GM19455 (cell line): ENCODE measurements around the gene SEZ6.

ENCODE experiments used
- ATAC-seq: cut with Tn5 transposase; IDR thresholded peaks from one replicate; pipeline ENCODE4 v1.9.1; 2021; ENCODE audit not compliant: unreplicated experiment

Gene SEZ6

DNA sequence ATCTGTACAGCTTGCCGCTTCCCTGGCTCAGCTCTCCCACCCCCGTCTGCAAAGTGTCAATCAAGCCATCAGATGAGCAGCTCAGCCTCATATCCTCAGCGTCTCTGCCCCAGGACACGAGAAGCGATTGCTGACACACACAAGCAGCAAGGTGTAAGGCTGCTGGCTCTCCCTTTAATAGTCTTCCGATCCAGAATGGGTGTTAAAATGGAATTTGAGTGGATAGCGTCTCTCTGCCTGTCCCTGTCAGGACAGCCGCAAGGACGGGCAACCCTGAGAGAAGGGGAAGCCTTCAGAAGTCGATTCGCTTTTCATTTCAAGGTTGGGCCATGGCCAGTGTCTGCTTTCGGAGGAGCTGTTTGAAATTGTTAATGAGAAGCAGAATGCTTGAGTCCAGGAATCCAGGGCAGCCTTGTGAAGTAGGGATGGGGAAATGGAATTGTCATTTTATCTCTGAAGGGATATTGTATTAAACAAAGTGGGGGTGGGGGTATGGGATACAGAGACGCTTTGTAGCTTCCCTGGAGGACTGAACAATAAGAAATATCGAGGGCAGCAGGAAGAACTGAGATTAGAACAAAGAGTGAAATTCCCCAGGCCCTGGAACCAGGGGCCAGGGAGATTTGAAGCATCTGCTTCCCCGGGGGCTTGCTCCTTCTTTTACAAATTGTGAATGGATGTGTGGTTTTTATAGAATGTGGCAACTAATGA, 32.4 kb upstream of the SEZ6 start:
- ATAC-seq = no peak

DNA sequence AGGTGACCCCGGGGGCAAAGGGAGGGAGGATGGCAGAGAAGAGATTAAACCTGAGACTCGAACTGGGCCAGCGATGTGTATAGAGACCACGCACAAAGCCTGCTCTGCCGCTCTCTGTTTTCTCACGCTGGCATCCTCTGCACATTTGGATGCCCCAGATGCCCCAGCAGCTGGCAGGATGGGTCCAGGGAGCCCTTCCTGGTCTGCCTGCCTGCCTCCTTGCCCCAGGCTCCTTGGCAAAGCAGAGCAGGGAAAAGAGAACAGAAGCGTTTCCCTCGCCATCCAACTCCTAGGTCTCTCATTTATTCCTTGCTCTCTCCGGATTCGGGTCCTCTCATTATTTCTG, 31.9 kb upstream of the SEZ6 start:
- ATAC-seq = no peak

DNA sequence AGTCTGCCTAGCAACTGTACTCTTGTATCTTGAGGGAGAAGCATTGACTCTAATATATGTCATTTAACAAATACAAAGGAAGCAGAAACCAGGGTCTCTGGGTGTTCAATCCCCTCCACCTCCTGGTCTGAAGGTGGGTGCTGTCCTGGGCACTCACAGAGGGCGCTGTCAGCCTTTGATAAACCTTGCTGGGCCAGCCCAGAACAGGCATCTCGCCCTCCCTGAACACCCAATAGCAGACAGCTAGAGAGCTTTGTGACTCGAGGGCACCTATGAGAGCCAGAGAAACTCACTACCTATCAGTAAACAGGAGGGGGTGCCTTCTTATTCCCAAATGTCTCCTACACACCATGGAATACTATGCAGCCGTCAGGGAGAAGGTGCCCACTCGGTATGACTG, 30.8 kb upstream of the SEZ6 start:
- no peak for ATAC-seq

DNA sequence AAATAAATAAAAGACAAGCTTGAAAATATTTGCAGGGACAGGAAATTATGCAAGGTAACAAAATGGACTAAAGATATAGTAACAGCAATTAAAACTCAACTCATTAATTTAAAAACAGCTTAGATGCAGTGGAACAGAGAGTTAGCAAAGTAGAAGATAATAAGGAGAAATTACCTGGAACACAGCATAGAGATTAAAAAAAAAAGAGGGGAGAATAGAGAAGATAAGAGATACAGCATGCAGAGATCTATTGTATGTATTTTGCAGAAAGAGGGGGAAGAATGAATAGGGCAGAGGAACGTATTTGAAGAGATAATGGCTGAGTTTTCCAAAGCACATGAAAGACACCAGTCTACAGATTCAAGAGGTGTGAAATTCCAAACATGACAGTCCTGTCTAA, 28.7 kb upstream of the SEZ6 start:
- ATAC-seq = no peak

DNA sequence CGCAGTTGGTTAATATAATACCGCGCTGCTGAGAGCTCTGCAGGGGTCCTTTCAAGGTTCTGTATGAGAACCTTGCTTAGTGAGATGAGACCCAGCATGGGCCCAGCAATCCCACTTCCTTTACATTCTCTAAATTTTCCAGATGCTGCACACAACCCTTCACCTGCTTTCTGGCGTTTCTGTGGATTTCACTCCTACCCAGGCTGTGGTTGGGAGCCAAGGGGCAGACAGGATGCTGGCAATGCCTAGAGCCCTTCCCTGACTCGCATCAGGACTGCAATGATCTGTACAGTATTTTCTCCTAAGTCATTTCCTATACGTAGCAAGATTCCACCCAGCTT, 27.0 kb upstream of the SEZ6 start:
- no peak for ATAC-seq

DNA sequence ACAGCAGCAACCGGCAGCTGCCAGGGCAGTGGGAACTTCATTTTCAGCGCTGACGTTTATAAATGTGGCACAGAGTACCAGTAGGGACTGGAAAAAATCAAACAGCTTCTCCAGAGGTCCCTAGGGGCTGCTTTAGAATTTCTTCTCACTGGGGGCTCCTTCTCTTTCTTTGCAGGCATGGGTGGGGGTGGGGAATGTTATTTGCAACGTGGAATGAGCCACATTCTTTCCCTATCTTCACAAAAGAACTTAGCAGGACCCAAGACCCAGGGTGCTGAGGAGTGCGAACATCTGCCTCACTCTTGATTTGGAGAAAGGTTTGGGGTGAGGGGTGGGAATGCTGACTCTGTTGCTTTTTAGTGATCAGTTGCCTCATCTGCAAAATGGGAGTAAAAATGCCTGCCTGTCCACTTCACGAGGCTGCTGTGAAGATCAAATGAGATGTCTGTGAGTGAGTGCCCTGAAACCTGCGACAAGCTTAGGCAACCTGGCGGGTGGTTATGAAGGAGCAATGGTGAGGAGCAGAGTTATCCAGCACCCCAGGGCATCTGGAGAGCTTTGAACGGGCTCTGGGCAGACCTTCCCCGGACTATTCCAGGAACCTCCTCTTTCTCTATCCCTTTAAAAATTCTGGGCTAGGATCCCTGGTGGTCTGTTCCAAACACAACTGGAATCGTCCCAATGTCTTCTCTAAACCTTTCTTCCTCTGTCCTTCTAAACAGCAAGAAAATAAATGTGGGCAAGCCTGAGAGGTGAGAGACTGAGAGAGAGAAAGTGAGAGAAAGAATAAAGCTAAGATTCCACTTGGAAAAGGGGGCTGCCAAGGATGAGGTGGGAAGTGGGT, 26.4 kb upstream of the SEZ6 start:
- ATAC-seq = no peak

DNA sequence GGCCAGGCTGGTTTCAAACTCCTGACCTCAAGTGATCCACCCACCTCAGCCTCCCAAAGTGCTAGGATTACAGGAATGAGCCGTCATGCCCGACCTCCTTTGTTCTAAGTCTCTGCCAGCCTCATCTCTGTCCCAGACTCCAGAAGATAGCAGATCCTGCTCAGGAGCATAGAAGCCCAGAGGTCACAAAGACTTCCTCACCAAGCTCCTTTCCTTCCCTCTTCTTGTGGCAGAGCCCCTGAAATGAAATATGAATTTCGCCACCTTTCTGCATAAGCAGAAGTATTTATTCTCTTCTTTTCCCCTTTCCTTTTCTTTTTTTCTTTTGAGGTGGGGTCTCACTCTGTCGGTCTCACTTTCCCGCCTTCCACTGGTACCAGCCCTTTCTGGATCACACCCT, 25.7 kb upstream of the SEZ6 start:
- no peak for ATAC-seq

DNA sequence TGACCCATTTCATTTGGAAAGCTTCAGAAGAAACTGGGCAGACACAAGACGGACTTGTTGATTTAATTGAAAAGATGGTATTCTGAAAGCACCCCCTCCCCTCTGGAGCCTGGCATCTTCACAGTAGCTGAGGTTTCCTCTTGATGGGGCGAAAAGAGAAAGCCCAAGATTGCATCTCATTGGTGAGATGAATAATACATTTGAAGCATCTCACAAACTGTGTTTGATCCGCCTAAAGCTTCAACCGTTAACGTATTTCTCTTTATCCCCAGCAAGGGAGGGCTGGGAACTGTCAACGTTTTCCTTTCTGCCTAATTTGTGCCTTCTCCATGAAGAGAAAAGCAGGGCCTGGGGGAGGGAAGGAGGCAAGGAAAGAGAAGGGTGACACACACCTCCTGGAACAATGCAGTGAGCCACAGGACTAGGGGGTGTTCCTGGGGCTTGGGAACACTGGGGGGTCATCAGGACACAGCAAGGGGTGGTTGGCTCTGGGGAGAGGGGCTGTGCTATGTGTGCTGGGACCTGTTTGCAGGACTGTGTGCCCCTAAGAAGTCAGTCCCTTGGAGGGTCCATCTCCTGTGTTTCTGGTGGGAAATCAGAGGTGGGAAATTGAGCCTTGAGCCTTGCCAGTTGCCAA, 18.6 kb upstream of the SEZ6 start:
- no peak for ATAC-seq

DNA sequence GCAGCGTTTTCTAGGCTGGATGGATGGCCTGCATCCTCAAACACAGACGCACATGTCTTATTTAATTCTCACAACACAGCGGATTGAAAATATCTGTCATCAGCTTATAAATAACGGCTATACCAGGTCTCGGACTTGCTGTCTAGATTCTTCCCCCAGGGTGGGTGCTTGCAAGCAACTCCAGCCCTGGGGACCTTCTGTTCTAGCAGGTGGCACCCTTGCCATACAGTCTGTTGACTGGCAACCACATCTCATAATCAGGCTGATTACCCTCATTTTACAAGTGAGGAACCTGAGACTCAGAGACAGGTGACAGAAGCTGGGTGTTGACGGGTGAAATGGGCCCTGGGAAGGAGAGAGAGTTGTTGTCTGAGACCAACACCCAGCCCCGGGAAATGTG, 16.2 kb upstream of the SEZ6 start:
- ATAC-seq = no peak

DNA sequence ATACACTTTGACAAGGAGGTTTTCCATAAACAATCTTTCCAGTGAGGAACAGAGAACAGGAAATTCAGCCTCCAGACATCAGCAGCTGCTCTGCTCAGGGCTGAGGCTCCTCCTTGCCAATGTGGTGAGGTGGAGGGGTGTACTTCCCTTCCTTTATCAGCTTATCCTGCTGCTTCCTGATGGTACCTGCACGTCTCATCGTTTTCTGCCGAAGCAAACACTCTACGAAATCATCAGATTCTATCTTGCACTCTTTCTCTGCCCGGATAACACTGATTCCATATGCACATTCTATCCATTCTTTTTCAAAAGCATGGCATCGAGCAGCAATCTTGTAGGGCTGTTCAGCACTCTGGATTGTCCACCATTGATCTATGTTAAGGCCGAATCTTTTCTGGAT, 15.4 kb upstream of the SEZ6 start:
- no peak for ATAC-seq

DNA sequence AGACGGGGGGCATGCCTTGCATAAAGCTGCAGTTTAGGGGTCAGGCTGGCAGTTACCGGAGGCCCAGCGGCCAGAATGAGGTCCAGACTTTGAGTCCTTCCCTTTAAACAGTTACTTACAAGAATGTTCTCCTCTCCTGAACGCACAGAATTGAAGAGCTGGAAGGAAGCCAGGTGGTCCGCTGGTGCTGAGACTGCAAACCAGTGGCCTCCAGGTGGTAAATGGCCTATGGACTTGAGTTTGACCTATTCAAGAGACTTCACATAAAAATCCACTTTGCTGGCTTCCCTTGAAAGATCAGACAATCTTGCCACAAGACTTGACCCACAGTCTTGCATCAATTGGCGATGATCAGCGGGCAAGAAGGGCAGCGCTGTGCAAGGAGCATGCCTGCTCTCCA, 14.7 kb upstream of the SEZ6 start:
- no peak for ATAC-seq

DNA sequence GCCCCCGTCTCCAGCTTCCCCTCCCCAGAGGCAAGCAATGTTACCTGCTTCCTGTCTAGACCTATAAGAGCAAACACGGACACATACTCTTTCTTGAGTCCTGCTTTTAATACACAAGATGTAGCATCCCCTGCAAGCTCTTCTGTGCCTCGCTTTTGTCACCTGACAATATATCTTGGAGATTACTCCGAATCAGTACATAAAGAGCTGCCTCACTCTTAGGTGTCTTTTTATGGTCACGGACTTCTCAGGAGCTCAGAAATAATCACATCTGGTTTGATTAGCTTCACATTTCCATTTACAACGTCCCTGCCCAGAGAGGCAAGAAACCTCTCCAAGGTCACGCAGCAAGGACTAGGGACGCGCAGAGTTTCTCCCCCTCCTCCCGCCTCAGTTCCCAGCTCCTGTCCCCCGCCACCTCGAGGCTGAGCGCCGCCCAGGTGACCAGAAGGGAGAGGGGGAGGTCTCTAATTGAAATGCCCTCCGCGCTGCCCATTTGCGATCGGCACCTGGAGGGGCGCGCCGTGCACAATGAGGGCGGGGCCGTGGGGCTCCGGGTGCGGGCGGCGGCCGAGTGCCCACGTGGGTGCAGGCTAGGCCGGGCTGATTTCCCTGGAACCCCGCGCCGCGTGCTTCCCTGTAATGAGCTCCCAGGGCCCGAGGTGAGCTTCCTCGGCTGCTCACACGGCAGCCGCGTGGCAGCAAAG, 13.8 kb upstream of the SEZ6 start:
- no peak for ATAC-seq

DNA sequence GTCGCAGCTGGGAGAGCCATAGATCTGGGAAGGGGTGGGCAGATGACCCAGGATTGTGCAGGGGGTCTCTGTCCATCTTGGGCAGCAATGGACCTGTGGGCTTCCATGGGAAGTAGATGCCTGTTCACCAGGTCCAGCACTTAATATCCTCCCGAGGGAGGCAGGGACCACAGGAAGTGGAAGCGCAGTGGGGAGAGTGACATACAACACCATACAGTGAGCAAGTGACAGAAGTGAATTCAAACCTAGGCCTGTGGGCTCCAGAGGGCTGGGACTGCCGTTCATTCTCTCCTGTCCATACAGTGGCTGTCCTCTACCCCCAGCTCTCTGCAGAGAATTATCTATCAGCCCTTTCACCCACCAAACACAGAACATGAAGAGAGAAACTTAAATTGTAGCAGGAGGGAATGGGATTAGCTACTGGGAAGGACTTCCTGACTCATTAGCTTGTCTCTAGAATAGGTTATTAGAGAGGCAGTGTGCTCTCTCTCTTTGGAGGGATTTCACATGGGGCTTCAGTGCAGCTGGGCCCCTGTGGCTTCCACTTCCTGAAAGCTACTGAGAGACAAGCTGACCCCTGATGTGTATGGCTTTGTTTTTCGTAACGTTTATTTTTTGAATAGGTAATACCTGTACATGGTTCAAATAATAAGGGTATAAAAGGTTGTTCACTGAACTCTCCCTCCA, 13.1 kb upstream of the SEZ6 start:
- no peak for ATAC-seq

DNA sequence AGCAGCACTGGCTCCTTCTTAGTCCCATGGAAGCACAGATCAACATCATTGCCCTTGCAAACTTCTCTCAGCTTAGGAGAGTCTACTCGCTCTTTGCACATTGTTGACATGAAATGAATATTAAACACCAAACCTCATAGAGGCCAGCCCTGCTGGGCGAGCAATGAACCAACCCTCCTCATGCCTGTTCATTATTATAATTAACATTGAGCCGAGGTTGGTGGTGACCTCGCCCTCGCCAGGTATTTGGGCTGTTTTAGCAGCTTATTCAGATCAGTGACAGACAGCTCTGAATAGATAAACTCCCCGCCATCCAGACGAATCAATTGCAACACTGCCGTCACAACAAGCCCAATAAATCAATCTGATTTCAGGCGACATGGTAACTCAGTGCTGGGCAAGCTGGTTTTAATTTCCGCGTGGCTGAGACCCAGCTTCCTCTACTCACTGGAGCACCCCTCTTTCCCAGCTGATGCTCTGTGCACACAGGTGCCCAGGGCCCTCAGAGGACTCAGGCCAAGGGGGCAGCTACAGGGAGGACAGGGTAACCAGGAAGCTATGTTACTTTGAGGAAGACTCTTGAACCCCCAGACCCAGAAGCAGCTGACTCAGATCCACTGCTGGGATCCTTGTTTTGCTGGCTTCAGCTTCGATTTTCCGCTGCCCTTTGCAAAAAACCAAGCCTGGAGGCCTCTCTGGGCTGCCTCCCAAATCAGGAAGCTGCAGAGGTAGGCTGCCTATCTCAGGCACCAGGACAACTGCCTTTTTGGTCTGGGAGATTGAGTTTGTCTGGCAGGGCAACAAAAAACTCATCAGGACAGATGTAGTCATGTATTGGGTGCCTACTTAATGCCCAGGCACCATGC, 10.7 kb upstream of the SEZ6 start:
- ATAC-seq = no peak

DNA sequence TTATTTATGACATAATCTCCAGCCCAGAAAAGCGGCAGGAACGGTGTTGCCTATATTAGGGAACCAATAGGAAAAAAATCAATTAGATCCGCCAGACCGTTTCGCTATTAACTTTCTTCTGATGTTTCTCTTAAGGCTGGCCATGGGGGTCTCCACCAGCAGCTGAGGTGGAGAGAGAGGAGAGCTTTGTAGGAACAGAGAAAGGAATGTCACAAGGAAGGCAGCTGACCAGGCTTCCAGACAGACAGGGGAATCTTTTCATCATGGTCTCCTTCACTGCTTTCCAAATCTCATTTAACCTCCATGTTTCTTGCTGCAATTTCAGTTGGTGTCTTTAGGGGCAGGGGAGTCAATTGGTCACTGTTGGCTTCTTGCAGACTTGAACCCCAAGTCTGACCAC, 8.9 kb upstream of the SEZ6 start:
- ATAC-seq = no peak

DNA sequence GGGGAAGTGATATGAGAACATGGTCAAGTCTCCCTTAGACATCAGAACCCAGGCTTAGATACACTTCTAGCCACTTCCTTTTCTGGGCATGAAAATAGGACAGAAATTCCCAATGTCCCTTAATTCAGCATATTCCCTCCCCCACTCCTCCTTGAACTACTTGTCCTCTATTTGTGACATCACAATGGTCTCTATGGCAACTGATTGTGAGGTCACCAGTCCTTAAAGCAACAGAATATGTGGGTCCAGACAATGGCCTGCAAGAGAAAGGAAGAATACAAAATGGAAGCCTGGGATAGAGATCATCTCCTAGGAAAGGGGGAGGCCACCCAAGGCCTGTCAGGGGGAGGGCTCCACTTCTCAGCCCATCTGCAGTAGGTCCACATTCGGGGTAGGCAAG, 6.7 kb upstream of the SEZ6 start:
- ATAC-seq = no peak

DNA sequence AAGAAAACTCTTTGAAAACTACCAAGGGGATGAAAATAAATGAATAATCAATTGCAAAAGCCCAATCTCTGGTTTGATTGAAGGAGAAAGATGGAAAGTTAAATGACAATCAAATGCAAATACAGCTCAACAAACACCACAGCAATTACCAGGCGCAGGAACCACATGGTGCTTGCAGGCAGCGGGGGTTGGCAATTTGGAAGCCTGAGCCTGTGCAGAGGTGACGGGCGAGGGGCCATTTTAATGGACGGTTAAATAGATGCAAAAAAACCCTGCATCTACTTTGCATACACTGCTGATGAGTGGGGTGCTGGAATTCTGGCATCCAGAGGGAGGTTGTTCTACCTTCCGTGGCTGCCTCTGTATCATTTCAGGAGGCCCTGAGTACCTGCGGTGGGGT, 4.8 kb upstream of the SEZ6 start:
- ATAC-seq = no peak

DNA sequence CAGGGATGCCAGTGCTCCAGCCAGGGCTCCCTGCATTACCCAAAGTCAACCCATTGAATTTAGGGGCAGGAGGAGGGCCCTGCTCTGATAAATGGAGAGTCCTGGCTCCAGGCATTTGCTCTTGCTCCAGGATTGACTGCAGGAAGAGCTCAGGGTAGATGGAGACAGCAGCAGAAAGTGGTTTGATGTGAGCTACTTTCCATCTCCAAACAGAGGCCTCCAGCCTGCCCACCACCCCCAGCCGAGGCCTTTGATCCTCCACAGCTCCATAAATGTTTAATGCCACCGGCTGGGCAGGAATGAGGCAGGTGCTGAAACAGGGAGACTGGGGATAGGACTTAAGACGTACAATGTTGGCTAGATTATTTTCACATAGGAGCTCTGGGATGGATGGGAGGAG, 4.3 kb upstream of the SEZ6 start:
- ATAC-seq = no peak

DNA sequence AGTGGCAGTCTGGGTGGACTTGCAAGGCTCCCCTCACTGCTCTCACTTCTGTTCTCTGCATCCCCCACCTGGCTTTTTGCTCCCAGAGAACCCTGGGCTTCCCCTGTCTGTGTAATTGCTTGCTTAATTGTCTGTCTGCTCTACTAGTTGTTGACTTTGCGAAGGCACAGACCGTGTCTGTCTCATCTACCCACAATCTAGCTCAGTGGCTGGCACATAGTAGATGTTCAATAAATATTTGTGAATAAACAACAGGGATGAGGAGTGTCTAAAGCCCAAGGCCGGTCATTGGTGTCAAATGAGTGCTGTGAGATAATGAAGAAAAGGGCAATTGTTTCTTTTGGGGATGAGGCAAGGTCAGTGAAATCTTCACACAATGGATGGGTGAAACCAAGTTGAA, 2.8 kb upstream of the SEZ6 start:
- no peak for ATAC-seq

DNA sequence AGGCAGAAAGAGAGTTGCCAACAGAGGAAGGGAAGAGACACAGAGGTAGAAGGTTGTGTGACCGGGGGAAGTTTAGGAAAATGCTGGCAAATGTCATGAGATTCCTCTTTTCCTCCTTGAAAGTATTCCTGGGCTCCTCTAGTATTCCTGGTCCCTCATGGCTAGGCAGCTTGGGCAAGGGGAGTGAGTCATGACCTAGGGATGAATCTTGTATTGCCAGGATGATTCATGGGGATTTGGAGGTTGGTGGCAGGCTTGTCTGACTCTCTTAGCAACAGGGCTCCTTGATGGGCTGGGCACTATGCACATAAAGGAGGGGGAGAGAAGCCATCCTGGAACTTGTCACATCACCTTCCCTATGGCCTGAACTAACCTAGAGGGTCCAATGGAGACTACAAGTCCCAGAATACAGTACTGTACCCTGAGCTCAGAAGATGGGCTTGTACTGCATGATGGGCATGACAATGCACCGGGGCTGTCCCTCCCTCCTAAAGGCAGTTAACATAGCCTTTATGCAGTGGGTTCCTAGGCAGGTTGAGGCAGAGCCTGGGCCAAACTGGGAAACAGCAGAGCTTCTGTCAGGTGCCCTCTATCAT, 2.1 kb upstream of the SEZ6 start:
- no peak for ATAC-seq
